Activated CD8-positive, alpha-beta memory T cell treated with anti-CD3 and anti-CD28 coated beads, Interleukin-2, amount 10 ng/mL, durations not matched to agents 7 days and 5 days (primary cell): ENCODE measurements around the gene NTRK3. TPM values are rescaled to one million over a fixed set of nuclear protein-coding genes. Genes with fewer than 3 reads are reported as not detected.

Experiments used
- ATAC-seq: fragments of 150-1000 bp; cut with Tn5 transposase; one replicate; pipeline ENCODE4 v1.10.0; 2021; ENCODE audit warnings: moderate library complexity
- CTCF ChIA-PET: fragments of 350-600 bp; sonication (Branson Sonifier 250); formaldehyde crosslinking; loops from one replicate; lab custom pipeline; 2021; ENCODE audit warnings: antibody characterized with exemption; lab: Charles Lee
- DNase-seq: peaks from one replicate; pipeline ENCODE4 v3.0.0-alpha.2; 2020
- H3K27ac Mint-ChIP-seq: one replicate; pipeline ENCODE4 v1.8.0; 2021; ENCODE audit warnings: mild to moderate bottlenecking, mixed read lengths
- H3K27me3 Mint-ChIP-seq: one replicate; pipeline ENCODE4 v1.8.0; 2021; ENCODE audit warnings: mixed read lengths
- H3K36me3 Mint-ChIP-seq: one replicate; pipeline ENCODE4 v1.8.0; 2021; ENCODE audit warnings: mild to moderate bottlenecking, mixed read lengths
- H3K4me1 Mint-ChIP-seq: one replicate; pipeline ENCODE4 v1.8.0; 2021; ENCODE audit warnings: mixed read lengths
- H3K4me3 Mint-ChIP-seq: one replicate; pipeline ENCODE4 v1.8.0; 2021; ENCODE audit warnings: mild to moderate bottlenecking, moderate library complexity, mixed read lengths
- H3K9me3 Mint-ChIP-seq: one replicate; pipeline ENCODE4 v1.8.0; 2022; ENCODE audit warnings: low read depth, mixed read lengths
- total RNA-seq, 2 experiments: library from RNA; stranded (reverse); gene quantifications; one replicate each; pipeline ENCODE4 v1.2.3, GENCODE V29; 2021

Gene NTRK3
- total RNA-seq, 2 experiments from 2014 or later, result not detected

DNA sequence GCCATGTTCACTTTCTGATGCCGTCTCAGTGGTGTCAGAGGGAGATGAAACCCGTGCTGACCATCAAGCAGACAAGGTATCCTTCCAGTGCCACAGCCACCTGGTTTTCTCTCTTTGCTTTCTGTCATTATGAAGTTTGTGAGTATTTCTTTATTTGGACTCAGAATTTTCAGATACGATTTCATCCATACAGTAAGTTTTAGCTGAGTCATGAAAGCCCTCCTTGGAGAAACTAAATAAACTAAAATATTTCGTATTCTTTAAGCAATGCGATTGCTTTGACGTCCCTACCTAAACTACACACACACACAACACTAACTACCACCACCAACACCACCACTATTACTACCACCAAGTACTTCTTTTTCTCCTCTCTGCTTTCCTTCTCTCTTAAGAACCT lies 350.1 kb downstream of the NTRK3 start:
- no peak for DNase-seq
- Mint-ChIP-seq H3K4me3 (no peak overlapping the region), H3K27ac (no peak overlapping the region), H3K36me3 (no peaks in the 10 kb centered on the region), H3K27me3 (no peaks in the 10 kb centered on the region), H3K9me3 (peaks cover 2% of the 10 kb centered on the region), H3K4me1 (no peaks in the 10 kb centered on the region)
- CTCF ChIA-PET, result no interaction called here
- ATAC-seq, result no peak

DNA sequence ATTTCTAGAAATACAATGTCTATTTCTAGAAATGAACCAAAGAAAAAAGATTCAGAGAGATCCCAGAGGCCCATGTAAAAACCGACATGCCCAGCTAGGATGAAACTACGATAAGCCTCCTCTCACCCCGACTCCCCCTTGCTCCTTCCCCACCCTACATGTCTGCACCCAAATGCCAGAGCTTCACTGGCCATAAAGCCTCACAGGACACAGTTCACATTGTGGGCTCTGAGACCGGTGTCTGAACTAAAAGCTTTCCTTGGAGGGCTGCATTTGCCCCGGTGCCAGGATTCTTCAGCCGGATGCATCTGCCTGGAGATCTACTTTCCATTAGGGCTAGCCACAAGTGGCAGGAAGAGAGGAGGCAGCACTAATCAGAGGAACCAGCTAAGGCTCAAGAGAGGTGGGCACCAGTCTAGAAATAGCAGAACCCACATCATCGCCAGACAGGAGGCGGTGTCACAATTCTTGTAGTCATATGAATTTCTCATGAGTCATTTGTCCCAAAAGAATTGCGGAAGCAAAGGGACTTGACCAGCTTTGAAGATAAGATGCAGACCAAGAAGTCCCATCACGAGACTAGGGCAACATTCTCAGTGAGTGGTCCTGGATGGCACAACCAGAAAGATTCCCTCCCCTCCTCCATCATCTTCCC lies 353.6 kb downstream of the NTRK3 start:
- DNase-seq (no peak), ATAC-seq (no peak)
- CTCF ChIA-PET, result no interaction called here
- H3K9me3 Mint-ChIP-seq, result no peaks in the 10 kb centered on the region
- no peaks in the 10 kb centered on the region for H3K36me3 Mint-ChIP-seq
- no peak overlapping the region for H3K27ac Mint-ChIP-seq
- H3K27me3 Mint-ChIP-seq, result no peaks in the 10 kb centered on the region
- no peak overlapping the region for H3K4me3 Mint-ChIP-seq
- no peaks in the 10 kb centered on the region for H3K4me1 Mint-ChIP-seq

DNA sequence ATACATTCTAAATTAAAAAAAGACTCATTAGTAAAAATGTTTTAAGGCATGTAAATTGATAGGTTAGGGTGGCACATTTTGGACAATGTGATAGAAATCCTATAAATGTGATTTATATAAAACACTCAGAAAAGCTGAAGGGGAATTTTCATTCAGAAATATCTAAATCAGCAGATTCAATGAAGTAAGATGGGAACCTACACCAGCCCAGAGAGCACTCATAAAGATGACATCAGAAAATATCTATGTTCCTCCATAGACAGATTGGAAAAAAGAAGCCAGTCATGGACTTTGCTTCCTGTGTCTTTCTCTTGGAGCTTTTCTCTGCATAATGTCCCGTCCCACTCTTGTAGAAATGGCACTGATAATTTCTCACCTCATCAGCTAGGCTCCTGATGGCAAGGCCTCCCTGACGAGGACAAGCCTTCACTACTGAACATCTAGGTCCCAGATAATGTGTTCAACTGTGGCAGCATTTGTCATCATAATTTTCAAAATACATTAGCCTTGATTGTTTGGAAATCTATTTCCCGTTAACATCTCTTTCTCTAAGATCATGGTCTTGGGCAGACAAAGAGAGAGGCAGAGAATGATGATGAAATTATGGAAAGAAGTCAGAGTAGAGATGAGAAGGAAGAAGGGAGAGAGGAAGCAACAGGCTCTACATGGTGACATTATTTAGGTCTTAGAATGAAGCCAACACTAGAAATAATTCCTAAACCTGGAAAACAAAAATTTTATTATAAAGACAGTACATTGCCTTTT lies 354.4 kb downstream of the NTRK3 start:
- no peak overlapping the region for H3K27ac Mint-ChIP-seq
- no peak overlapping the region for H3K4me3 Mint-ChIP-seq
- DNase-seq, result no peak
- no peaks in the 10 kb centered on the region for H3K36me3 Mint-ChIP-seq
- no peak for ATAC-seq
- no peaks in the 10 kb centered on the region for H3K27me3 Mint-ChIP-seq
- CTCF ChIA-PET, result no interaction called here
- H3K9me3 Mint-ChIP-seq, result no peaks in the 10 kb centered on the region
- H3K4me1 Mint-ChIP-seq, result no peaks in the 10 kb centered on the region

DNA sequence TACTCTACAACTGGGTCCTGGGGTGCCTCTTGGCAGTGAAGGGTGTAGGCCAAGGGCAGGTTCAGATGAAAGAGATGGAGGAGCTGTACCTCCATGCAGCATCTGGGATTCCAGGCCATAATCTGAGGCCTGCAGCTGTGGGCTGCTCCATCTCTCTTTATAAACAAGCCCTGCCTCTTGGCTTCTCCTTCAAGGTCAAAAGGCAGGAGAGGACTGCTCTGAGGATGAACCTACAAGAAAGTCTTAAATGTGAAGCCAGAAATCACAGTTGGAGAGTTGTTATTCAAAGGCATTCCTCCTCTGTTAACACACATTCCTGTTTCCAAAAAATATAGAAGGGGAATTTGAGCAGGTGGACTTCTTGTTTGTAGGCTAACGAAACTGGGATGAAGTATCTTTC lies 355.5 kb downstream of the NTRK3 start:
- CTCF ChIA-PET, result no interaction called here
- Mint-ChIP-seq H3K36me3 (no peaks in the 10 kb centered on the region), H3K4me1 (no peaks in the 10 kb centered on the region), H3K9me3 (no peaks in the 10 kb centered on the region), H3K27me3 (no peaks in the 10 kb centered on the region), H3K27ac (no peak overlapping the region), H3K4me3 (no peak overlapping the region)
- ATAC-seq (no peak), DNase-seq (no peak)

DNA sequence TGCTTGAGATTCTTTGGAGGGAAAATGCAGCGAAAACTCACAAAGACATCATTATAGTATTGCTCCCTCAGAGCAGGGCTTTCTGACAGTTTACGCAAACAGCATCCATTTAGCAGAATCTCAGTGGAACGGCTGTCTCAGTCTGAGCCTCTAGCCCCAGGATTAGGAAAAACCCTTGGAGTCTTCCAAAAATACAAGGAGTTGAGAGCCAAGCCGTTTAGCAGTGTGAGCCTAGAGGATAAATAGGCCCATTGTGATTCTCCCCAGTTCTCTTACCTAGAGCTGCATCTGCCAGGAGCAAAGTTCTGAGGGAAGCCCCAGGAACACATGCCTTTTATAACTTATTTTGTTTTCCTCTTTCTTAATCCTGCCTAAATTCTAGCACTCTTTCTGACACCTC lies 359.6 kb downstream of the NTRK3 start:
- no peaks in the 10 kb centered on the region for H3K36me3 Mint-ChIP-seq
- H3K27ac Mint-ChIP-seq, result no peak overlapping the region
- CTCF ChIA-PET, result no interaction called here
- H3K4me3 Mint-ChIP-seq, result no peak overlapping the region
- no peaks in the 10 kb centered on the region for H3K4me1 Mint-ChIP-seq
- ATAC-seq (no peak), DNase-seq (no peak)
- H3K27me3 Mint-ChIP-seq, result no peaks in the 10 kb centered on the region
- no peaks in the 10 kb centered on the region for H3K9me3 Mint-ChIP-seq

DNA sequence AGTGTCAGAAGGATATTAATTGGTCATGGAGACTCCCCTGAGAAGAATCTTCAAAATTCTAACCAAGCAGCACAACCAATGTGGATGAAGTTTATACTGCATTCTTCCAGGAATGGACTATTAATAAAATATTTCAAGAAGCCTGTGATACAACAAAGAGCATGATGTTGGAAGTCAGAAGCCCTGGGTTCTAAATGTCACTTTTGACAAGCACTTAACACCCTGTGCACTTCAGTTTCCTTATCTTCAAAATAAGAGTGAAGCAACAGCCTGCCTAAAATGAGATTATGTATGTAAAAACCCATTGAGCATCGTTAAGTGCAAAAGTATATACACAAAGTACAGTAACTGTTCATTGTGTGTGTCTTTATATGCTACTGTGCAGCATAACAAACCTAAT lies 369.4 kb downstream of the NTRK3 start:
- H3K36me3 Mint-ChIP-seq, result no peaks in the 10 kb centered on the region
- no peaks in the 10 kb centered on the region for H3K9me3 Mint-ChIP-seq
- CTCF ChIA-PET, result no interaction called here
- no peaks in the 10 kb centered on the region for H3K27me3 Mint-ChIP-seq
- DNase-seq (no peak), ATAC-seq (no peak)
- no peaks in the 10 kb centered on the region for H3K4me1 Mint-ChIP-seq
- H3K27ac Mint-ChIP-seq, result no peak overlapping the region
- no peak overlapping the region for H3K4me3 Mint-ChIP-seq

DNA sequence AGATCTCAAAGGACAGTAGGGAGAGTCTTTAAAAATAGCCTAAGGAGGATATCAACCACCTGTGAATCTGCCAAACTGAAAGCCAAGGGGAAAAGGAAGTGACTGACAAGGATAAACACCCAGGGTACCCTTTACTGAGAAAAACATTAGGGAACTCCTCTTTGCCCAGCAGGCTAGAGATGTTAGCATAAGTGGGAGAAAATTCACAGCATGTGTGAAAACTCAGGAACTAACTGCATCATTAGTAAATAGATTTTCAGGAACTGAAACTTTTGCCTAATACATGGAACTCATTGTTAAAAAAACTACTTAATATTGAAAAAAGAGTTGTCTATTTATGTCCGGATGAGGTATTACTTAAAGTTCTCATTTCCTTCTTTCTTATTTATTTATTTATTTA lies 375.5 kb downstream of the NTRK3 start:
- Mint-ChIP-seq H3K27ac (no peak overlapping the region), H3K9me3 (no peaks in the 10 kb centered on the region), H3K4me1 (no peaks in the 10 kb centered on the region), H3K4me3 (no peak overlapping the region), H3K36me3 (no peaks in the 10 kb centered on the region), H3K27me3 (no peaks in the 10 kb centered on the region)
- CTCF ChIA-PET, result no interaction called here
- no peak for DNase-seq
- ATAC-seq, result no peak

DNA sequence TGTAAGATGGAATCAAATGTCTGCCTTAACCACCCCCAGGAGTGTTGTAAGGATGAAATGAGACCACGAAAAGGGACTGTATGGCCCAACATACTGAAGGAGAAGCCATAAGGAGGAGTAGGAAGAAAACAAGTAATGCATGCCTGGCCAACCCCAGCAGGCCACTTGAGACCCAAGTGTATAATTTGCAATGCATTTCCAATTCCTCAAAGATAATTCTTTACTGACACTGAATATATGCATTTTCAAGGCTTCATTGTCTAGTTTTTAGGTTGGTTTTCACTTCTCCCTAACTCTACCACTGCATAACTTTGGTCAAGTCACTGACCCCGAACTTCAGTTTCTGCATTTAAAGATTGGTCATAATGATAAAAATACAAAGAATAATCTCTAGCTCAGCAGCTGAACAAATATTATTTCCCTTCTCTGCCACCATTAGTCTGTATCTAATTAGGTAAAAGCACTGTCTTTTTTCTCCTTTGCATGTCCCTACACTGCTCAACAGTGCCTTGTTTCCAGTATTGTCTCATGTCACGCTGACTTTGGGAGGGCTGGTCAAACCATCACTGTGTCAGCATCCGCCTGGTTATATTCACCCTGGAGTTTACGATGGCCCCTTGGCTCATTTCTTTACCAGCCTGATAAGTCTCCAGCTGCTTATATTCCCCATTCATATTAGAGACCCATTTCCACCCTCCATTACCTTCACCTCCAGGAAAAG lies 378.6 kb downstream of the NTRK3 start:
- CTCF ChIA-PET, result no interaction called here
- ATAC-seq, result no peak

DNA sequence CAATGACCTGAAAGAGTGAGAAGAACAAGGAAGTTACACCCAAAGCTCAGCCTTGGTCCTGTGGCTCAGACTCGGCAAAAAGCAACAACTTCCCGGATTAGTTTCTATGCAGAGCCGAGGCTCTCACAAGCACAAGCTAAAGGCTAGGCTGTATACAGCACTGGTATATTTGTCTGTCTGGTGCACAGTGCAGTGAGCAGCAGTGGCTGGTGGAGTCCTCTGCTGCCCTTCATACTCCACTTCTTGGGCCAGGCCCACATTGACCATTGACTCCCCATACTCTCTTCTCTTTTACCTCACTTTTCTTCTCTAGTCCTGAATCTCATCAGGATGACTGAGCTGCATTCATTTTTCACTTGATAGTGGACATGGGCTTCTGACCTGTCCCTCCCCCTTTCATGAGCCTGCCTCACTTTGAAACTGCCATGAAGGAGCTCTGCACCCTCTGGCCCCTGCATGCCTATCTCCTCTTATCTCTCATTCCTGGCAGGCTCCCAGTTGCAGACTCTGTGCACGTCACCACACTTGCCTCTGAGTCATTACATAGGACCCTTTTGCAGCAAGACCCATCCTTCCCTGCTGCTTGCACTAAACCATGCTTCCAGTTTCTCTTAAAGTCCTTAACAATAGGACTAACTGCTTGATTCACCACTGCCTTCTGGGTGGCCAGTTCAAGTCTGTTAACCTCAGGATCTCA lies 379.3 kb downstream of the NTRK3 start:
- no peak for ATAC-seq
- Mint-ChIP-seq H3K4me1 (no peaks in the 10 kb centered on the region), H3K27me3 (no peaks in the 10 kb centered on the region), H3K4me3 (no peak overlapping the region), H3K27ac (no peak overlapping the region), H3K9me3 (no peaks in the 10 kb centered on the region), H3K36me3 (no peaks in the 10 kb centered on the region)
- CTCF ChIA-PET, result no interaction called here
- no peak for DNase-seq

More for the DNA sequence above, 378.6 kb downstream of the NTRK3 start:
- DNase-seq, result no peak
- Mint-ChIP-seq H3K9me3 (no peaks in the 10 kb centered on the region), H3K36me3 (no peaks in the 10 kb centered on the region), H3K27ac (no peak overlapping the region), H3K27me3 (no peaks in the 10 kb centered on the region), H3K4me3 (no peak overlapping the region), H3K4me1 (no peaks in the 10 kb centered on the region)

DNA sequence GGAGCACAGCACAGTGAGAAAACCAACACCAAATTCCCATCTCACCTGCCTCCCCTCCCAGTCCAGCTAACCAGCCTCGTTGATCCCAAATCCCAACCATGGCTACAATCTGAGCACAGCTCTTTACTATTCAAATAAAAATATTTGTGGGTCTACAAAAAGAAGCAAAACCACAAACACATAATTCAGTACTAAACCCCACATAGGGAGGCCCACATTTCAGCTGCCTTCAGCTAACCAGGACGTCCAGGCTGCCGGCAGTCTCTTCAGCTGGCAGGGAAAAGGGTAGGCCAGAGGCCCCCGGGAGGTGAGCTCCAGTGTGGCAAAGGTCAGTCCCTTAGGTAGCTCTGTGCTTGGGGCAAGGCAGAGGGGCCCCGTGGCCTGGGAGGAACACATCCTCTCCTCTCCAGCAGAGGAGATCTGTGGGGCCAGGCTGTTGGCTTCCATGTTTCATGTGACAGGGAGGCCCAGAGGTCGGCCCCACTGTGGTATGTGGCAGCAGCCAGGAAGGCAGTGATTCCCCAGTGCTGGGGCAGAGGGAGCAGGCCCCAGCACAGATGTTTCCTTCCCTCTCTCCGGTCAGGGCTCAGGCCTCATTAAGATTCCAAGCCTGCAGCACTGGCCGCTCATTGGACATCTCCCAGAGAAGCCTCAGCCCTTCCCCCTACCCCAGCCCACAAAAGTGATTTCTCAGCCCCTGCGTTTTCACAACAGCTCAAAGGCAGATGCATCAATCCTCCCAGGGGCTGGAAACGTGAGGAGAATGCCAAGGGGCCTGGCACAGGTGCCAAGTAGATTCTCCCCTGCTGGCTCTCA lies 381.4 kb downstream of the NTRK3 start:
- no peak for DNase-seq
- H3K4me3 Mint-ChIP-seq, result no peak overlapping the region
- H3K9me3 Mint-ChIP-seq, result no peaks in the 10 kb centered on the region
- no peaks in the 10 kb centered on the region for H3K27me3 Mint-ChIP-seq
- no peak for ATAC-seq
- no peaks in the 10 kb centered on the region for H3K36me3 Mint-ChIP-seq
- no peak overlapping the region for H3K27ac Mint-ChIP-seq
- CTCF ChIA-PET, result no interaction called here
- no peaks in the 10 kb centered on the region for H3K4me1 Mint-ChIP-seq

DNA sequence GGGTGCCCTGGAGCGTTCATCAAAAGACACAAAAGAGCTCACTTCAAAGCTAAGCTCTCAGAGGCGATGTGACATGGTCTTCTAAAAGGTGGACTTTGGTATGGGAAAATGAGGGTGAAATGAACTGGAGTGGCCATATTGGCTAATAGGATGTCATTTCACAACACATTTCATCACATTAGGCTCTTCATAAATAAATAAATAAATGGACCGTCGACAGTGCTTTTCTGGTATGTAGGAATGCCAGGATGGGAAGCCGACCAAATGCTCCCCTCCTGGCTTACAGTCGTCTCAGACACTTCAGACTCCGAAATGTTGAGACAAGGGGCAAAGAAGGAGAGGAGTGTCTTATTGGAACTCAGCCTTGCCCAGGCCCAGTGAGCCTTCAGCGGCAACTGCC lies 383.0 kb downstream of the NTRK3 start:
- Mint-ChIP-seq H3K4me1 (no peaks in the 10 kb centered on the region), H3K27ac (no peak overlapping the region), H3K9me3 (no peaks in the 10 kb centered on the region), H3K27me3 (no peaks in the 10 kb centered on the region), H3K36me3 (no peaks in the 10 kb centered on the region), H3K4me3 (no peak overlapping the region)
- ATAC-seq (no peak), DNase-seq (no peak)
- CTCF ChIA-PET, result no interaction called here

DNA sequence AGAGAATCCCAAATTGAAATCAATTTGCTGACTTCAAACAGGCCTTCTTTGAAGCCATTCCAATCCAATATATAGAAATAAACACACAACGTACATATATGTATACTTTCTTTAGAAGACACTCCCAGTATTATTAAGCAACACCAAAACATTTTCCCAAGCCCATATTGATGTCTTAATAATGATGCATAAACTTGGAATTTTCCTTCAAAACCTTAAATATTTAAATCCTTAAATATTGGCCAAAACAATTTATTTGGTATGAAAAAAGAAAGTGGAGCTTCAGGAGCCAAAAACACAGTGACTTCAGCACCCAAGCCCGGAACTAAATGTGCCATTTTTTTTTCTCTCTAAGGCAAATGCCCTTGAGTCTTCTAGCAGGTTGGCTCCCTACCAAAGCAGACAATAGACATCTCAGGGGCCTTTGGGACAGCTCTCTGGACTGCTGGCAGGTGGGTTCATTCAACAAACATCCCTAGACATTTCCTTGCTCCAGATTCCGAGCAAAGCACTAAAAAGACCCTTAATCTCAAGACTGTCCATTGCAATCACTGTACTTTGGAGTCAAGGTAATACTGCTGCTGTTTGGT lies 384.7 kb downstream of the NTRK3 start:
- no peaks in the 10 kb centered on the region for H3K9me3 Mint-ChIP-seq
- H3K4me1 Mint-ChIP-seq, result no peaks in the 10 kb centered on the region
- DNase-seq, result no peak
- ATAC-seq, result no peak
- H3K27ac Mint-ChIP-seq, result no peak overlapping the region
- CTCF ChIA-PET, result no interaction called here
- no peaks in the 10 kb centered on the region for H3K27me3 Mint-ChIP-seq
- H3K4me3 Mint-ChIP-seq, result no peak overlapping the region
- H3K36me3 Mint-ChIP-seq, result no peaks in the 10 kb centered on the region

DNA sequence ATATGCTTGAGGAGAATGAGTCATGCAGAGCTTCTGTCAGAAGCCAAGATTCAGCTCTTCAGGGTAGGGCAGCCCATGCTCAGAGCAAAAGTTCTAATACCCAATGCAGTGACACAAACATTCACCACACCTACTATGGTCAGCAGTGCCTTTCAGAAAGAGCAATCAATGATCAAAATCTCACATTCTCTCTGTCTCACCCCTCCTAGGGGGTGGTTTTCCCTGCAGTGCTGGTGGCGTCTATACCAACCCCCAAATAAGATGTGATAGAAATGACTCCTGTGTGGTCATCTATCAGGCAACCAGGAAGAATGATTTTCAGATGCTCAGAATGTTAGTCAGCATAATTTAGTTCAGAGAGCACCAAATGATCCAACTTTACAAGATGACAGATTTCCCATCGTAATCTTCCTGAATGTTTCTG lies 385.3 kb downstream of the NTRK3 start:
- no peaks in the 10 kb centered on the region for H3K36me3 Mint-ChIP-seq
- no peaks in the 10 kb centered on the region for H3K4me1 Mint-ChIP-seq
- H3K27ac Mint-ChIP-seq, result no peak overlapping the region
- ATAC-seq, result no peak
- CTCF ChIA-PET, result no interaction called here
- H3K9me3 Mint-ChIP-seq, result no peaks in the 10 kb centered on the region
- H3K27me3 Mint-ChIP-seq, result no peaks in the 10 kb centered on the region
- DNase-seq, result no peak
- H3K4me3 Mint-ChIP-seq, result no peak overlapping the region
